A549 (cell line): Measurements from ENCODE around the gene SLC24A3.

Experiments
- CHD2 ChIP-seq: fragments of 150-350 bp; IDR thresholded peaks from 2 replicates; pipeline ENCODE4 v1.6.1; 2014; ENCODE audit warnings: low read length; ENCODE audit not compliant: partially characterized antibody
- POLR2A ChIP-seq: IDR thresholded peaks from 2 replicates; pipeline ENCODE4 v1.6.1; 2012; ENCODE audit warnings: mild to moderate bottlenecking, low read length
- TF ChIP-seq, protein P1 (sequence below): fragments of >200 bp; sonication (Bioruptor Twin); formaldehyde crosslinking; IDR thresholded peaks from 3 replicates; pipeline ENCODE4 v1.5.1; 2016

DNA sequence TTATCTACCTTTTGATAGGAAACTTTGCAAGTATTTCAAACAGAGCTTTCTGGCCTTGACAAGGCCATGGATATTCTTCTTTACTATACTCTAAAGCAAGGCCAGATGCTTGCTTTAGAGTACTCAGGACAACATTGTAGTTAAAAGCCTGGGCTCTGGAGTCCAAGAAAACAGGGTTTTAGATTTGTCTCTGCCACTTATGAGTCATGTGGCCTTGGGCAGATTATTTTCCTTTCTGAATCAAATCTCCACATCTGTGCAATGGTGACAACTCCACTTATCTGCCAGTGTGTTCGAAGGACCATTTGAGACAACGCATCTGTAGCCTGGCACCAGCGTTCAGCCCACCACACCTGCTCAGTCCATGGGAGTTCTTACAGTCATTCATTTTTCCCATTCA is 279.7 kb downstream of the SLC24A3 start:
- TF ChIP-seq, protein P1, sequence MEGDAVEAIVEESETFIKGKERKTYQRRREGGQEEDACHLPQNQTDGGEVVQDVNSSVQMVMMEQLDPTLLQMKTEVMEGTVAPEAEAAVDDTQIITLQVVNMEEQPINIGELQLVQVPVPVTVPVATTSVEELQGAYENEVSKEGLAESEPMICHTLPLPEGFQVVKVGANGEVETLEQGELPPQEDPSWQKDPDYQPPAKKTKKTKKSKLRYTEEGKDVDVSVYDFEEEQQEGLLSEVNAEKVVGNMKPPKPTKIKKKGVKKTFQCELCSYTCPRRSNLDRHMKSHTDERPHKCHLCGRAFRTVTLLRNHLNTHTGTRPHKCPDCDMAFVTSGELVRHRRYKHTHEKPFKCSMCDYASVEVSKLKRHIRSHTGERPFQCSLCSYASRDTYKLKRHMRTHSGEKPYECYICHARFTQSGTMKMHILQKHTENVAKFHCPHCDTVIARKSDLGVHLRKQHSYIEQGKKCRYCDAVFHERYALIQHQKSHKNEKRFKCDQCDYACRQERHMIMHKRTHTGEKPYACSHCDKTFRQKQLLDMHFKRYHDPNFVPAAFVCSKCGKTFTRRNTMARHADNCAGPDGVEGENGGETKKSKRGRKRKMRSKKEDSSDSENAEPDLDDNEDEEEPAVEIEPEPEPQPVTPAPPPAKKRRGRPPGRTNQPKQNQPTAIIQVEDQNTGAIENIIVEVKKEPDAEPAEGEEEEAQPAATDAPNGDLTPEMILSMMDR, result no peak
- TF ChIP-seq CHD2 (no peak), POLR2A (no peak)
